HCT116 (cell line): ENCODE results near the gene KIR3DL3.

Experiments used
- CEBPB ChIP-seq: IDR thresholded peaks from 2 replicates; pipeline ENCODE4 v1.6.1; 2012; ENCODE audit warnings: low read depth
- EZH2 ChIP-seq: fragments of 200-600 bp; sonication (generic); IDR thresholded peaks from 2 replicates; pipeline ENCODE4 v1.6.1; 2017; ENCODE audit warnings: antibody characterized with exemption, mixed run types
- EZH2phosphoT487 ChIP-seq: fragments of 200-600 bp; IDR thresholded peaks from 2 replicates; pipeline ENCODE4 v1.6.1; 2018; ENCODE audit warnings: antibody characterized with exemption, borderline replicate concordance
- FOSL1 ChIP-seq: IDR thresholded peaks from 2 replicates; pipeline ENCODE4 v1.6.1; 2012; ENCODE audit warnings: low read depth
- POLR2A ChIP-seq: IDR thresholded peaks from 2 replicates; pipeline ENCODE4 v1.7.0; 2011; ENCODE audit warnings: borderline replicate concordance; ENCODE audit not compliant: insufficient read depth, insufficient read length; ENCODE audit errors: extremely low read depth
- POLR2AphosphoS5 ChIP-seq: IDR thresholded peaks from 2 replicates; pipeline ENCODE4 v1.6.1; 2011; ENCODE audit warnings: mild to moderate bottlenecking, low read depth, low read length, moderate library complexity
- RAD21 ChIP-seq: IDR thresholded peaks from 2 replicates; pipeline ENCODE4 v1.6.1; 2012; ENCODE audit warnings: low read depth, mild to moderate bottlenecking
- SIN3A ChIP-seq: IDR thresholded peaks from 2 replicates; pipeline ENCODE4 v1.6.1; 2012; ENCODE audit warnings: low read depth
- SRF ChIP-seq: IDR thresholded peaks from 2 replicates; pipeline ENCODE4 v1.6.1; 2012; ENCODE audit warnings: low read depth
- ZFX ChIP-seq: fragments of 450-650 bp; IDR thresholded peaks from 2 replicates; pipeline ENCODE4 v1.6.1; 2017
- TF ChIP-seq, protein P1 (sequence below), 3 experiments: fragments of 200-600 bp in 1 of 3; sonication (generic) in 1 of 3; IDR thresholded peaks in 2 of 3; conservative IDR thresholded peaks in 1 of 3; 2 replicates each; pipeline ENCODE4 v1.5.1; 2012 to 2017; ENCODE audit warnings: low read depth in 2 of 3, low read length in 2 of 3, antibody characterized with exemption in 1 of 3, borderline replicate concordance in 1 of 3, control low read depth in 1 of 3, mild to moderate bottlenecking in 1 of 3, mixed read lengths in 1 of 3, mixed run types in 1 of 3, moderate library complexity in 1 of 3; ENCODE audit not compliant: insufficient read depth in 1 of 3
- TF ChIP-seq, protein P2 (sequence below): IDR thresholded peaks from 2 replicates; pipeline ENCODE4 v1.6.1; 2011; ENCODE audit warnings: mild to moderate bottlenecking, low read length, moderate library complexity; ENCODE audit not compliant: insufficient replicate concordance; ENCODE audit errors: extremely low read depth
- TF ChIP-seq, protein P3 (sequence below): IDR thresholded peaks from 2 replicates; pipeline ENCODE4 v1.6.1; 2012
- TF ChIP-seq, protein P4 (sequence below): IDR thresholded peaks from 2 replicates; pipeline ENCODE4 v1.6.1; 2012

DNA sequence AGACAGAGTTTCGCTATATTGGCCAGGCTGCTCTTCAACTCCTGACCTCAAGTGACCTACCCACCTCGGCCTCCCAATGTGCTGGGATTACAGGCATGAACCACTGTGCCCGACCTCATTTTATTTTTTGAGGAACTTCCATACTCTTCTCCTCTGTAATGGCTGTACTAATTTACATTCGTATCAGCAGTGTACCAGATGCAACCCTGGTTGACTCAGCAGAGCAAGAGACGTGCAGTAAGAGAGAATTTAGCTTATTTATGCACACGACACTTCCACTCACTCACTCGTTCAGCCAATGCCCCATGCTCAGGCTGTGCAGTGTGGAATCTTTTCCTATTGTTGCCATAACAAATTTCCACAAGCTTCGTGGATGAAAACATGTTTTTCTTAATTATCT, 6.9 kb downstream of the KIR3DL3 start:
- no peak for TF ChIP-seq POLR2A
- no peak for TF ChIP-seq ZFX
- TF ChIP-seq EZH2: no peak
- no peak for TF ChIP-seq EZH2phosphoT487
- TF ChIP-seq, protein P1, sequence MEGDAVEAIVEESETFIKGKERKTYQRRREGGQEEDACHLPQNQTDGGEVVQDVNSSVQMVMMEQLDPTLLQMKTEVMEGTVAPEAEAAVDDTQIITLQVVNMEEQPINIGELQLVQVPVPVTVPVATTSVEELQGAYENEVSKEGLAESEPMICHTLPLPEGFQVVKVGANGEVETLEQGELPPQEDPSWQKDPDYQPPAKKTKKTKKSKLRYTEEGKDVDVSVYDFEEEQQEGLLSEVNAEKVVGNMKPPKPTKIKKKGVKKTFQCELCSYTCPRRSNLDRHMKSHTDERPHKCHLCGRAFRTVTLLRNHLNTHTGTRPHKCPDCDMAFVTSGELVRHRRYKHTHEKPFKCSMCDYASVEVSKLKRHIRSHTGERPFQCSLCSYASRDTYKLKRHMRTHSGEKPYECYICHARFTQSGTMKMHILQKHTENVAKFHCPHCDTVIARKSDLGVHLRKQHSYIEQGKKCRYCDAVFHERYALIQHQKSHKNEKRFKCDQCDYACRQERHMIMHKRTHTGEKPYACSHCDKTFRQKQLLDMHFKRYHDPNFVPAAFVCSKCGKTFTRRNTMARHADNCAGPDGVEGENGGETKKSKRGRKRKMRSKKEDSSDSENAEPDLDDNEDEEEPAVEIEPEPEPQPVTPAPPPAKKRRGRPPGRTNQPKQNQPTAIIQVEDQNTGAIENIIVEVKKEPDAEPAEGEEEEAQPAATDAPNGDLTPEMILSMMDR (IDR thresholded peaks at IDR 0.05 in 2 of 3, conservative IDR thresholded peaks at IDR 0.05 in 1 of 3; ENCODE audit: borderline replicate concordance in 1 of 3, insufficient read depth in 1 of 3, low read depth in 2 of 3, low read length in 2 of 3): no peak
- TF ChIP-seq, protein P2, sequence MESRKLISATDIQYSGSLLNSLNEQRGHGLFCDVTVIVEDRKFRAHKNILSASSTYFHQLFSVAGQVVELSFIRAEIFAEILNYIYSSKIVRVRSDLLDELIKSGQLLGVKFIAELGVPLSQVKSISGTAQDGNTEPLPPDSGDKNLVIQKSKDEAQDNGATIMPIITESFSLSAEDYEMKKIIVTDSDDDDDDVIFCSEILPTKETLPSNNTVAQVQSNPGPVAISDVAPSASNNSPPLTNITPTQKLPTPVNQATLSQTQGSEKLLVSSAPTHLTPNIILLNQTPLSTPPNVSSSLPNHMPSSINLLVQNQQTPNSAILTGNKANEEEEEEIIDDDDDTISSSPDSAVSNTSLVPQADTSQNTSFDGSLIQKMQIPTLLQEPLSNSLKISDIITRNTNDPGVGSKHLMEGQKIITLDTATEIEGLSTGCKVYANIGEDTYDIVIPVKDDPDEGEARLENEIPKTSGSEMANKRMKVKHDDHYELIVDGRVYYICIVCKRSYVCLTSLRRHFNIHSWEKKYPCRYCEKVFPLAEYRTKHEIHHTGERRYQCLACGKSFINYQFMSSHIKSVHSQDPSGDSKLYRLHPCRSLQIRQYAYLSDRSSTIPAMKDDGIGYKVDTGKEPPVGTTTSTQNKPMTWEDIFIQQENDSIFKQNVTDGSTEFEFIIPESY: no peak
- no peak for TF ChIP-seq RAD21
- TF ChIP-seq POLR2AphosphoS5: no peak
- TF ChIP-seq, protein P3, sequence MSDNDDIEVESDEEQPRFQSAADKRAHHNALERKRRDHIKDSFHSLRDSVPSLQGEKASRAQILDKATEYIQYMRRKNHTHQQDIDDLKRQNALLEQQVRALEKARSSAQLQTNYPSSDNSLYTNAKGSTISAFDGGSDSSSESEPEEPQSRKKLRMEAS: no peak
- TF ChIP-seq, protein P4, sequence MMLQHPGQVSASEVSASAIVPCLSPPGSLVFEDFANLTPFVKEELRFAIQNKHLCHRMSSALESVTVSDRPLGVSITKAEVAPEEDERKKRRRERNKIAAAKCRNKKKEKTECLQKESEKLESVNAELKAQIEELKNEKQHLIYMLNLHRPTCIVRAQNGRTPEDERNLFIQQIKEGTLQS: no peak
- no peak for TF ChIP-seq SRF
- TF ChIP-seq SIN3A: no peak
- TF ChIP-seq FOSL1: no peak
- TF ChIP-seq CEBPB: no peak
